HCT116 (cell line): Measurements from ENCODE around the gene LRRC8B. TPM values are rescaled to one million over a fixed set of nuclear protein-coding genes. Genes with fewer than 3 reads are reported as not detected.

ENCODE experiments used
- ATAC-seq: fragments of 200-7000 bp; cut with Tn5 transposase; 2 replicates; pipeline ENCODE4 v1.9.1; 2020; ENCODE audit warnings: mild to moderate bottlenecking, moderate library complexity
- BruUV-seq: library from RNA; stranded (reverse); fragments of 400-500 nt; replicated peaks from 2 replicates; lab custom pipeline; 2021; lab: Mats Ljungman, UMichigan
- CTCF ChIA-PET: fragments of 300-600 bp; sonication (Branson Sonifier 250); formaldehyde crosslinking; loops from one replicate; lab custom pipeline; 2021; ENCODE audit warnings: antibody characterized with exemption; lab: Charles Lee
- POLR2A ChIA-PET: fragments of 300-600, 350-600 bp; sonication (Branson Sonifier 250); formaldehyde crosslinking; loops from one replicate; lab custom pipeline; 2021; ENCODE audit warnings: antibody characterized with exemption; lab: Charles Lee
- RAD21 ChIA-PET, 2 experiments: fragments of 300-600 bp; sonication (Branson Sonifier 250); formaldehyde crosslinking; loops; one replicate each; lab custom pipeline; 2023; ENCODE audit warnings: low total read pairs in 2 of 2; ENCODE audit not compliant: uncharacterized antibody in 2 of 2, unreplicated experiment in 2 of 2, low non-redundant PET in 1 of 2; lab: Charles Lee
- DNase-seq: peaks from one replicate; pipeline ENCODE4 v3.0.0-alpha.2; 2010; ENCODE audit warnings: low read depth, low spot score
- H2AFZ ChIP-seq: fragments of 200-600 bp; shearing (Covaris generic), sonication (generic); 2 replicates; pipeline ENCODE4 v1.6.1; 2017; ENCODE audit warnings: low read depth, mixed run types, mixed read lengths, antibody characterized with exemption, low read length; ENCODE audit not compliant: poor library complexity, severe bottlenecking
- H3K27ac ChIP-seq: 2 replicates; pipeline ENCODE4 v1.5.1; 2012; ENCODE audit warnings: low read depth, low read length
- H3K27me3 ChIP-seq: fragments of 200-600 bp; sonication (generic); 2 replicates; pipeline ENCODE4 v1.6.1; 2016; ENCODE audit warnings: mixed run types, low read length, mixed read lengths; ENCODE audit not compliant: insufficient read depth
- H3K36me3 ChIP-seq, 2 experiments: fragments of 200-500 bp in 1 of 2; fragments of 200-600 bp in 1 of 2; sonication (Bioruptor generic) in 1 of 2; sonication (generic) in 1 of 2; 2 replicates each; pipeline versions ENCODE4 v1.5.1 to v1.6.1; 2014 to 2016; ENCODE audit warnings: low read length in 2 of 2, inconsistent platforms in 1 of 2, mixed read lengths in 1 of 2, mixed run types in 1 of 2; ENCODE audit not compliant: insufficient read depth in 2 of 2, control insufficient read depth in 1 of 2
- H3K4me1 ChIP-seq, 2 experiments: fragments of 200-600 bp in 1 of 2; sonication (generic) in 1 of 2; 2 replicates each; pipeline versions ENCODE4 v1.5.1 to v1.6.1; 2012 to 2017; ENCODE audit warnings: low read length in 2 of 2, inconsistent platforms in 1 of 2, mild to moderate bottlenecking in 1 of 2, mixed read lengths in 1 of 2, mixed run types in 1 of 2, moderate library complexity in 1 of 2; ENCODE audit not compliant: insufficient read depth in 2 of 2, control insufficient read depth in 1 of 2
- H3K4me2 ChIP-seq: fragments of 200-600 bp; sonication (generic); 2 replicates; pipeline ENCODE4 v1.6.1; 2017; ENCODE audit warnings: mixed run types, low read length, mixed read lengths
- H3K4me3 ChIP-seq, 2 experiments: fragments of 200-600 bp in 1 of 2; sonication (generic) in 1 of 2; replicated peaks in 1 of 2; 2 replicates each; pipeline ENCODE4 v1.5.1; 2011 to 2016; ENCODE audit warnings: low read length in 2 of 2, control low read depth in 1 of 2, low read depth in 1 of 2, mild to moderate bottlenecking in 1 of 2, mixed read lengths in 1 of 2, mixed run types in 1 of 2
- H3K79me2 ChIP-seq: fragments of 200-600 bp; sonication (generic); 2 replicates; pipeline ENCODE4 v1.6.1; 2017; ENCODE audit warnings: mild to moderate bottlenecking, mixed run types, low read length, moderate library complexity, mixed read lengths; ENCODE audit not compliant: insufficient read depth
- H3K9ac ChIP-seq: fragments of 200-600 bp; sonication (generic); 2 replicates; pipeline ENCODE4 v1.6.1; 2016; ENCODE audit warnings: low read length, mixed read lengths
- H3K9me2 ChIP-seq: fragments of 200-600 bp; sonication (generic), shearing (Covaris generic); 2 replicates; pipeline ENCODE4 v1.6.1; 2017; ENCODE audit warnings: mixed run types, mild to moderate bottlenecking, moderate library complexity; ENCODE audit not compliant: insufficient read depth
- H3K9me3 ChIP-seq, 2 experiments: fragments of 200-500 bp in 1 of 2; fragments of 200-600 bp in 1 of 2; sonication (Bioruptor generic) in 1 of 2; sonication (generic) in 1 of 2; 2 replicates each; pipeline ENCODE4 v1.6.1; 2014 to 2017; ENCODE audit warnings: low read length in 2 of 2, mixed read lengths in 2 of 2, inconsistent platforms in 1 of 2, low read depth in 1 of 2, mild to moderate bottlenecking in 1 of 2, mixed run types in 1 of 2, moderate library complexity in 1 of 2; ENCODE audit not compliant: control insufficient read depth in 1 of 2, insufficient read depth in 1 of 2
- H4K20me1 ChIP-seq: fragments of 200-600 bp; sonication (generic), shearing (Covaris generic); 2 replicates; pipeline ENCODE4 v1.6.1; 2017; ENCODE audit warnings: mixed run types, mild to moderate bottlenecking, moderate library complexity; ENCODE audit not compliant: insufficient read depth
- ATF3 ChIP-seq: IDR thresholded peaks from 2 replicates; pipeline ENCODE4 v1.6.1; 2012
- CBX3 ChIP-seq: IDR thresholded peaks from 2 replicates; pipeline ENCODE4 v1.6.1; 2012; ENCODE audit warnings: low read depth
- CEBPB ChIP-seq: IDR thresholded peaks from 2 replicates; pipeline ENCODE4 v1.6.1; 2012; ENCODE audit warnings: low read depth
- CTCF ChIP-seq, 3 experiments: fragments of 200-600 bp in 1 of 3; sonication (generic) in 1 of 3; IDR thresholded peaks in 2 of 3; conservative IDR thresholded peaks in 1 of 3; 2 replicates each; pipeline ENCODE4 v1.5.1; 2012 to 2017; ENCODE audit warnings: low read depth in 2 of 3, low read length in 2 of 3, antibody characterized with exemption in 1 of 3, borderline replicate concordance in 1 of 3, control low read depth in 1 of 3, mild to moderate bottlenecking in 1 of 3, mixed read lengths in 1 of 3, mixed run types in 1 of 3, moderate library complexity in 1 of 3; ENCODE audit not compliant: insufficient read depth in 1 of 3
- EGR1 ChIP-seq: IDR thresholded peaks from 2 replicates; pipeline ENCODE4 v1.6.1; 2012; ENCODE audit warnings: low read depth
- FOSL1 ChIP-seq: IDR thresholded peaks from 2 replicates; pipeline ENCODE4 v1.6.1; 2012; ENCODE audit warnings: low read depth
- POLR2A ChIP-seq: IDR thresholded peaks from 2 replicates; pipeline ENCODE4 v1.7.0; 2011; ENCODE audit warnings: borderline replicate concordance; ENCODE audit not compliant: insufficient read depth, insufficient read length; ENCODE audit errors: extremely low read depth
- RAD21 ChIP-seq: IDR thresholded peaks from 2 replicates; pipeline ENCODE4 v1.6.1; 2012; ENCODE audit warnings: low read depth, mild to moderate bottlenecking
- REST ChIP-seq: IDR thresholded peaks from 2 replicates; pipeline ENCODE4 v1.6.1; 2012; ENCODE audit warnings: low read depth
- SP1 ChIP-seq: IDR thresholded peaks from 2 replicates; pipeline ENCODE4 v1.6.1; 2012; ENCODE audit warnings: low read depth
- TCF7L2 ChIP-seq: IDR thresholded peaks from 2 replicates; pipeline ENCODE4 v1.7.0; 2011; ENCODE audit warnings: borderline replicate concordance, inconsistent platforms; ENCODE audit not compliant: insufficient read depth, insufficient read length; ENCODE audit errors: extremely low read depth
- intact Hi-C: fragments of 100-400 bp; cut with micrococcal nuclease; formaldehyde crosslinking; loops from 2 replicates; pipeline ENCODE4 v1.10.0; 2022
- total RNA-seq: library from RNA; stranded (reverse); gene quantifications from one replicate; pipeline ENCODE4 v1.2.1, GENCODE V29; 2021; ENCODE audit not compliant: unreplicated experiment

Gene LRRC8B
- total RNA-seq, 1 experiment from 2014 or later: 17.9 TPM

GRCh38 chr1:89575207-89575606 lies 50.6 kb downstream of the LRRC8B start:
- intact Hi-C loops: no loop called here
- Histone ChIP-seq H4K20me1 (no peaks in the 10 kb centered on the region), H3K4me2 (no peak overlapping the region), H3K4me1 (no peaks in the 10 kb centered on the region), H3K27me3 (no peaks in the 10 kb centered on the region), H3K9me3 (no peaks in the 10 kb centered on the region), H3K36me3 (no peaks in the 10 kb centered on the region), H3K9me2 (no peaks in the 10 kb centered on the region), H3K27ac (no peak overlapping the region), H2AFZ (no peak overlapping the region), H3K4me3 (no peak overlapping the region), H3K79me2 (peaks cover 6% of the 10 kb centered on the region; the same call in 1 of the 2 replicates), H3K9ac (no peak overlapping the region)
- POLR2A ChIA-PET: no interaction called here
- RAD21 ChIA-PET: no interaction called here
- CTCF ChIA-PET: no interaction called here
- no peak for DNase-seq
- ATAC-seq: no peak
- TF ChIP-seq SP1 (no peak), CEBPB (no peak), RAD21 (no peak), TCF7L2 (no peak), CBX3 (no peak), EGR1 (no peak), POLR2A (no peak), REST (no peak), FOSL1 (no peak), CTCF (IDR thresholded peaks at IDR 0.05 in 2 of 3, conservative IDR thresholded peaks at IDR 0.05 in 1 of 3; ENCODE audit: borderline replicate concordance in 1 of 3, insufficient read depth in 1 of 3, low read depth in 2 of 3, low read length in 2 of 3) (no peak), ATF3 (no peak)
- BruUV-seq: no TSS peak
